ENCODE data around the gene TES.
"Not testable (repeated sequence)": the region's sequence is repeated elsewhere in the genome, so short reads cannot be mapped to it uniquely, and the experiment has no call there.

The TES gene

GRCh38 chr7:116291937-116292336 is 81.6 kb downstream of the TES start:
- DNase-seq, result no peak

GRCh38 chr7:116292381-116292780 is 82.0 kb downstream of the TES start:
- DNase-seq, result no peak

GRCh38 chr7:116293139-116293538 is 82.8 kb downstream of the TES start:
- DNase-seq, result no peak

- no peak for DNase-seq
Observed at GRCh38 chr7:116293633-116294032, 83.3 kb downstream of the TES start.

- DNase-seq, result not testable (repeated sequence)
Observed at GRCh38 chr7:116295903-116296302, 85.6 kb downstream of the TES start.

GRCh38 chr7:116298055-116298454 is 87.7 kb downstream of the TES start:
- DNase-seq, result no peak

GRCh38 chr7:116298576-116298975 is 88.2 kb downstream of the TES start:
- no peak for DNase-seq

- DNase-seq, result no peak
Observed at GRCh38 chr7:116305485-116306408, 95.4 kb downstream of the TES start.

- no peak for DNase-seq
Observed at GRCh38 chr7:116306409-116307048, 96.2 kb downstream of the TES start.

- no peak for DNase-seq
Observed at GRCh38 chr7:116307253-116307652, 96.9 kb downstream of the TES start.
